Urothelium cell line (cell line): ENCODE results near the gene EPB41.

ENCODE experiments used
- DNase-seq: peaks from one replicate; pipeline ENCODE4 v3.0.0; 2011; ENCODE audit warnings: low spot score, mixed read lengths
- FAIRE-seq: peaks from 2 replicates; lab custom pipeline; 2011; peaks lifted over from hg19 to GRCh38; lab: Jason Lieb, UNC

Gene EPB41

DNA sequence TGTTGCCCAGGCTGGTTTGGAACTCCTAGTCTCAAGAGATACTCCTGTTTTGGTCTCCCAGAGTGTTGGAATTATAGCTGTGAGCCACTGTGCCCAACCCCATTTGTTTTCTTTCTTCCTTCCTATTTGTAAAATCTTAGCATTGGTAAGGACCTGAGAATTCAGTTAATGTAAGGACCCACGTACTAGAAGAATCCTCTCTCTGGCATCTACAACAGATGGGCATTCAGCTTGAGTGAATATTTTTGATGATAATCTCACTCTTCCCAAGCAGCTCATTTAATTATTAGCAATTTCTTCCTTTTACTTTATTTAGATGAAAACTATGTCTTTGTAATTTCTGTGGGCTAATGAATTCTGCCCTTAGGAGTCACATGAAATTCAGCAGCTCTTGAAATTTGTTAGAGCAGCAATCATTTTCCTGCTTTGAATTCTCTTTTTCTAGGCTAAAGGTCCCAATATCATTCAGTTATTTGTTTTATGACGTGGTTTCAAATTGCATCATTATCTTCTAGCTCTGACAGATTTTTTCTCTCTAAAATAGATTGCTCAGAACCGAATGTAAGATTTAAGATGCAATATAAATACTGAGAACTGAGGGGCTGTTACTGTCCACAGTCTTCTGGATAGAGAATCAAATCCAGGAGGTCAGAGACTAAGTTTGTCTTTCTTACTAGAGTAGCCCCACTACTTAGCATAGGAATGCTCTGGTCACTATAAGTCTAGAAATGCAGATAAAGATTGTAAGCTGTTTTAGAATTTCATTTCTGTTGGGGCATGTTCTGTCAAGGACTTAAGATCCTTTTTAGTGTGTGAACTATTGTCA is 59.4 kb downstream of the EPB41 start:
- DNase-seq (no peak), FAIRE-seq (no peak)

DNA sequence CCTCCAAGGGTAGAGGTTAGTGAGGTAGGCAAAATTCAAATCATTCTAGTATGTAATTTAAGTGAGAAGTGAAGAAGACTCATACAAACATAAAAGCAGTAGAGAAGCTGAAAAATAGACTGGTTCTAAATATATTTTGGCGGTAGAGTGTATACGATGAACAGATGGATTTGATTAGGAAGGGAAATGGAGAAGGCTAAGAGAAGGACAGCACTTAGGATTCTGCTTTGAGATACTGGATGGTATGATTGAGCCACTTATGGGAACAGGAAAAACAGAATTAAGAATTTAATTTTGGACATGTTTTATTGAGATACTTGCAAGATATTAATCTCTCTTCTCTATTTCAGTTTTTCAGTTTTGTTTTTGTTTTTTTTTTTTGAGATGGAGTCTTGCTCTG is 60.1 kb downstream of the EPB41 start:
- DNase-seq (no peak), FAIRE-seq (no peak)

DNA sequence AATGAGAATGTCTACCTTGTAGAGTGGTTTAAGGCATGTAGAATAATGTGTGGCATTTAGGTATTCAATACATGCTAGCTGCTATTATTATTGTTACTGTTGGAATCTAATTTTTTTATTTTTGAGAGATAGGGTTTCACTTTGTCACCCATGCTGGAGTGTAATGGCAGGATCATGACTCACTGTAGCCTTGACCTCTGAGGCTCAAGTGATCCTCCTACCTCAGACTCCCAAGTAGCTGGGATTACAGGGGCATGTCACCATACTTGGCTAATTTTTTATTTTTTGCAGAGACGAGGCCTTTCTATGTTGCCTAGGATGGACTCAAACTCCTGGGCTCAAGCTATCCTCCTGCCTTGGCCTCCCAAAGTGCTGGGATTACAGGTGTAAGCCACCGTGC is 61.9 kb downstream of the EPB41 start:
- DNase-seq = no peak
- no peak for FAIRE-seq

DNA sequence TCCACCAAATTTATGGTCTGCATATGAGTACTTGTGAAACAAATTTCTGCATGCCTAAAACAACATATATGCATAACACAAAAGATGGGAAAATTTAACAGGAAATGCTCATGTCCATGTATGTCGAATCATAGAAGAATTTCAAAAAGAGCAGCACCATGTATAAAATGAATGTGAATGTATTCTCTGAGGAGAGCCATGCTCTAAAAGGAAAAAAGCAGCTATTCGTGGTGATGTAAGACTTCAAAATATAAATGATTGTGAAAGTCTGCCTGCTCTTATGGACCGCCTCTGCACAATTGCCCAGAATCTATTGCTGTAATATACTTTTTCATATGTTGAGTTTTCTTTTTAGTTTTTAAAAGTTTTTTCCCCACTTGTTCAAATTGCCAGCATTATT is 66.8 kb downstream of the EPB41 start:
- DNase-seq = no peak

DNA sequence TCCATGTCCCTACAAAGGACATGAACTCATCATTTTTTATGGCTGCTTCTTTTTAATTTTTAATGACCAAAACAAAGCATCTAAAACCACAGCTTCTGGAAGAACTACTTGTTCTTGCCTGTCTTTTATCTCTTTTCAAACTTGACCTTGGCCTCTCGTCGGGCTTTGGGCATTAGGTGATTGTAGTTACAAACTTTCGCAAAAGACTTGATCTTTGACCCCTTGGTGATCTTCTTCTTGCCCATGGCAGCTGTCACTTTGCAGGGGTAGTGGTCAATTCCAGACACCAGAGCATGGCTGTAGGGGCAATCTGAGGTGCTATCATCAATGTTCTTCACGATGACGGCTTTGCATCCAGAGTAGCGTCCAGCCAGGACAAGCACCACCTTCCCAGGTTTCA is 67.8 kb downstream of the EPB41 start:
- FAIRE-seq (no peak), DNase-seq (no peak)

More for the DNA sequence above, 66.8 kb downstream of the EPB41 start:
- FAIRE-seq = no peak

DNA sequence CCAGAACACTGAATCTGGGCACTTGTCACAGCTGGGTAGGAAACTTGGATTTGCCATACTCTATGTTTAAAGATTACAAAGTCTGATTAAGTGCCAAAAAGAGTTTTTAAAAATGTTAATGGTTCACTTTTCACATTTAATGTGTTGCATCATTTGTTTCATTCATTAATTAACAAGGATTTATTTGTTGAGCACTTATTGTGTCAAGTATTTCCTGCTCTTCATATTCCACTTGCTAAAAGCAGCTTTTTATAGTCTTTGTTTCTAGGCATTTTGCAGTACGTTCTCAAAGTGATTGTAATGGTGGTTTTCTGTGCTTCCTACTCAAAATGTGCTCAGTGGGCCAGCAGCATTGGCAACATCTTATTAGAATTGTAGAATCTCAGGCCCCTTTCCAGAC is 68.7 kb downstream of the EPB41 start:
- no peak for DNase-seq

DNA sequence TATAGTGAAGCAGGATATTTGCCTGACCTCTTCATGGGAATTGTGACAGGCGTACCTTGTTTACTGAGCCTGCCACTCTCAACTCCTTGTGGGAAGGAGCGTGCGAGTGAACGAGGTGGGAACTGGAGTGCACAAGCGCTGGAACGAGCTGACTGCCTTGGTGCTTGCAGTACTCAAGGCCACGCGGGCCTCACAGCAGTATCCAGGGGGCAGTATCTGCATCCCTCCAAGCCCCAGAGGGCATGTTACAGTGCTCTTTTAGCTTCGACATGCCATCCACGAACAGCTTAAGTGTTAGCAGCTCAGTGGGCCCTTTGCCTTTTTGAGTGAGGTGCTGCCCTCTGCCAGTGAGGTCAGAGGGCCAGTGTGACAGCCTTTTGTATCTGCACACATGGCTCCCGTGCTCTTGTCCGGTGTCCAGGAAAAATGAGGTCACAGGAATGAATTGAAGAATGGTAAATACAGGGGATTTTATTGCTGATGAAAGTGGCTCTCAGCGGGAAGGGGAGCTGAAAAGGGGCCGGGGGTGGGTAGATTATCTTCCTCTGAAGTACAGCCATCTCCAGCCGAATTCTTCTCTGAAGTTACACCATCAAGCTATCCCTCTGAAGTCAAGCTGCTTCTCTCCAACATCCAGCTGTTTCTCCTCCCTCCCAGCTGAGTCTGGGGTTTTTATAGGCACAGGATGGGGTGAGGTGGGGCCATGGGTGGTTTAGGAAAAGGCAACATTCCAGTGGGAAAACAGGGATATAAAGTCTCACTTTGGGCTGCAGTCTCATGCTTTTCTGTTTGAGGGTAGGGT is 69.3 kb downstream of the EPB41 start:
- DNase-seq = no peak
- no peak for FAIRE-seq

More for the DNA sequence above, 68.7 kb downstream of the EPB41 start:
- FAIRE-seq = no peak

DNA sequence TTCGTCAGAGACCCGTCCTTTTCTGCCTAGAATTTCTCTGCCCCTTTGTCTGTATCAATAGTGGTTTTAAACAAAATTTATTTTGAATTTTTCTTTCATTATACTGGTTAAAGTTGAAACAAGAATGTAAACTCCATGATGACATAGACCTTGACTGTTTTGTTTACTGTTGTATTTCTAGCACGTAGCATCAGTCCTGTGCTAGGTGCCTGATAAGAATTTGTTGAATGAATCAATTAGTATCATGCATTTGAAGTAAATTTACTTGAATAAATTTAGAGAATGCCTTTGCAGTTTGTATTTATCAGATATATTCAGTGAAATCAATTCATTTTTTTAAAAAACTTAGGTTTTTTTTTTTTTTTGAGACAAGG is 69.9 kb downstream of the EPB41 start:
- no peak for DNase-seq
- FAIRE-seq = no peak

DNA sequence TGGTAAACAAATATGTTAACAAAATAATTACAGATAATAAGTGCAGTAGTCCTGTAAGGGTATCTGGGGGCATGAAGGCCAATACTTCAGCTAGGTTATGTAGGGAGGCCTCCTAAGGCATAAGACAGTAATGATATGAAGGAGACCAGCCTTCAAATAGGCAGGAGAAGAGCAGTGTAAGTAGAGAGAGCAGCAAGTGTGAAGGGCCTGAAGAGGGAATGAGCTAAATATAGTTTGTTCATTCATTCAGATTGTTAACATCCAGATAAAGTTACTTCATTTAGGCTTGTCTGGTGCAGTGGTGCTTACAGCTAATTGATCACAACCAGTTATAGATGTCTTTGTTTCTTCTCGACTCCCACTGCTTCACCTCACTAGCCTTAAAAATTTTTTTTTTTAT is 71.1 kb downstream of the EPB41 start:
- DNase-seq (no peak), FAIRE-seq (no peak)

DNA sequence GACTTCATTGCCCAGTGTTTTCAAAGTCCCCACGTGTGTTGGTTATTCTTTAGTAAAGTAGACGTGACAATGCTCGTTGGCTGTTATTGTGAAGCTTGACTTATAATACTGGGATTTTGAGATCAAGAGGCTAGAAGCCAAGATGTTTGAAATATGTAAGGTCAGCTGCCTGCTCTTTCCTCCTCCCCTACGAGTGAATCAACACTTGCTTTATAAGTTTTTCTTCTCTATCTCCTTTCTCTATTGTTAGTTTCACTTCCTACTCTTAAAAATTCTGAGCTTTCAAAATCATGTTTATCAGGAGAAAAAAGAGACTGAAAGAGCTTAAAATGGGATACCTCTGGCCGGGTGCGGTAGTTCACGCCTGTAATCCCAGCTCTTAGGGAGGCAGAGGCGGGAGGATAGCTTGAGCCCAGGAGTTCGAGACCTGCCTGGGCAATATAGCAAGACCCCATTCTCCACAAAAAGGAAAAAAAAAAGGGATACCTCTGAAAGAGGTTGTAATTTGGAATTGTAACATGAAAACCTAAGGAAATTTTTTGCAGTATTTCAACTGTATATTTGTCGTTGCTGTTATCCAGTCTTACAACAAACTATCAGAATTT is 72.0 kb downstream of the EPB41 start:
- DNase-seq (no peak), FAIRE-seq (no peak)

DNA sequence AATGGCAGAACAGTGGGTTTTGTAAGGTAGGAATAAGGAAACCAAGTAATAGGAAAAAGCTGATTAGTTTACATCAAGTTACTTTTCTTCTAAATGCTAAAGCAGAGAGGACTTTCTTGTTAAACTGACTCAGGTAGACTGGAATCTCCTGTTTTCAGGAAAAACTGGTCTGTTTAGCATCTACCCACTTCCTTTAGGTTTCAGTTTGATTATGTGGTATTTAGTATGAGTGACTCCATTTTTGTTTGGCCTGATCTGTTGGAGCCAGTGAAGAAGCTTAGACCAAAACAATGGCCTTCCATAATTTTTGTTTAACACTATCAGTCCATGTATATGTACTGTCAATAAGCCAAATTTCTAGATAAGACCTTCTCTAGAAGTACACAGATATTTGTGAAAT is 88.4 kb downstream of the EPB41 start:
- DNase-seq = no peak

DNA sequence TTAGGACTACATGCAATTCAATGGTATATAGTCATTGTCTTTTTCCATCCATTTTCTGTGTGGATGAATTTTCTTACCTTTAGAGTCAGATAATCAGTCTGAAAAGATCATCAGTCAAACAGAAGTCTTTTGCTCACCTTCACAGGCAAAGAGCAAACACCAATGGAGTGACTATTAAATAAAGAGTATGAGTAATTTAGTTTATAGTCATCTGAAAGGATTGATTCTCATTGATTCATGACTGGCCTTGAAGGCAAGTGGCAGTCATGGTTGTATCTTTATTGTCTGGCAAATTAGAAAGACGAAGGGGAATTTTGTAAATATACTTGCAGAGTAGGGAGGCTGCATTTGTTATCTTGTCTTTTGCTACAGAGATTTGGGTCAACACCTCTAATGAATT is 89.9 kb downstream of the EPB41 start:
- FAIRE-seq (no peak), DNase-seq (no peak)

More for the DNA sequence above, 88.4 kb downstream of the EPB41 start:
- no peak for FAIRE-seq

DNA sequence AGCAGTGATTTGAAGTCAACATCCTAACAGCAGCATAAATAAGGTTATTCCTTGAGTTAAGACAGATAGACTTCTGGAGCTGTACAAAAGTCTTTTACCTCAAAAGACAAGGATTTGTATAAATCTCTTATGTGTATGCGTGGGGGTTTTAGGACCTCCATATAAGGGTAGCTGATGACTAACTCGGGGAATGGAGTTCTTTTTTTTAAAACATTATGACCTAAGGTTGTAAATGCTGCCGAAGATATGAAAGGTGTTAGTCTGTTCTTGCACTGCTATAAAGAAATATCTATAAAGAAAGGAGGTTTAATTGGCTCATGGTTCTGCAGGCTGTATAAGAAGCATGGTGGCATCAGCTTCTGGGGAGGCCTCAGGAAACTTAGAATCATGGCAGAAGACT is 90.4 kb downstream of the EPB41 start:
- no peak for FAIRE-seq

DNA sequence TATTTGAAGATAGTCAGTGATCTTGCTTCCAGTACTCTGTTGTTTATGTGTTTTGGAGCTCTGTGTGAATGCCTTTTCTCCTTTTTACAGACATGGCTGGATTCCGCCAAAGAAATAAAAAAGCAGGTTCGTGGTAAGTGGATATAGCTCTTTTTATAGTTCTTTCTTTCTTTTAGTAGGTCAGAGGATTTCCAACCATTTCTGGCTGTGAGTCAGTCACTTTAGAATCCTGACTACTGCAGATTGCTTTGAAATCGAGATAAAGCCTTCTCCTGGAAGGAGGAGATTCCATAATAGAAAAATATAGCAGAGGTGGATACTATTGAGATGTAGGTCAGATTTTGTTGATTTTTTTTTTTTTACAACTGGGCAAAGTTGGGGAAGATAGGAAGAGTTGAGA is 97.4 kb downstream of the EPB41 start:
- FAIRE-seq (no peak), DNase-seq (no peak)

More for the DNA sequence above, 90.4 kb downstream of the EPB41 start:
- DNase-seq = no peak

DNA sequence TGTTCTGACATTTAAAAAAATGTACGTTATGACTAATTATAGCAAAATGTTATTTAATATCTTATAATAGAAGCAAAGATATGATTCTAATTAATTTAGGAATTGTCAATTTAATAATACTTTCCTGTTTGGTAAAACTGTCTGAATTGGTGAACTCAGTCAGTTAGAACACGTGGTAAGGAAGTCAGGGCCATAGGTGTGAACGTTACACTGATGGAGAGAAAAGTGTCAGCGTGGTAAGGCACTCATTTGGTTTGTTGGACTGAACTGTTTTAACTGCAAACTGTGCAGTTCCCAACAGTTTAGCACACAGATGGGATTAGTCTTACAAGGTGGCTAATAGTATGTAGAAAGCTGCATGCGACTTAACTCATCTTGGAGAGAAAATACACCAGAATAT is 102.9 kb downstream of the EPB41 start:
- FAIRE-seq = no peak
- DNase-seq = no peak

DNA sequence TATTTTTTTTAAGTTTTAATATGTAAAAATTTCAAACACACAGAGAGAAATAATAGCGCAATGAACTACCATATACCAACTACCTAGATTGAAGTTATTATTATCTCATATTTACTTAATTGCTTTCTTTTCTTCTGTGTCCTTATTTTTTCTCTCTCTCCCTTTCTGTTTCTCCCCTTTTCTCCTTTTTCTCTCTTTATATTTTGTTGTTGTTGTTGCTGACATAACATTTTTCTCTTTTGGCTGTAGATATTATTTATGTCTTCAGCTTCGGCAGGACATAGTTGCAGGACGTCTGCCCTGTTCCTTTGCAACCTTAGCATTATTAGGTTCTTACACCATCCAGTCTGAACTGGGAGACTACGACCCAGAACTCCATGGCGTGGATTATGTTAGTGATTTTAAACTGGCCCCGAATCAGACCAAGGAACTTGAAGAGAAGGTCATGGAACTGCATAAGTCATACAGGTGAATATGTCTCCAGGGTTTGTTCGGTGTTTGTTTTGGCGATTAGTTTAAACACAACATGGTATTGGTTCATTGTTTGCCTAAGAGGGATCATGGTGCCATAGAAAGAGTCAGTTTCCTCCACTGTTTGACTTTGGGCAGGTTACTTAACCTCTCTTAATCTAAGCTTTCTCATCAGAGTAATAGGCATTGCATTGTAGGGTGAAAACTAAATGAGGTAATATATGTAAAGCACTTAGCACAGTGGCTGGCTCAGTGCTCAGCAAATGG is 103.8 kb downstream of the EPB41 start:
- FAIRE-seq (no peak), DNase-seq (no peak)

DNA sequence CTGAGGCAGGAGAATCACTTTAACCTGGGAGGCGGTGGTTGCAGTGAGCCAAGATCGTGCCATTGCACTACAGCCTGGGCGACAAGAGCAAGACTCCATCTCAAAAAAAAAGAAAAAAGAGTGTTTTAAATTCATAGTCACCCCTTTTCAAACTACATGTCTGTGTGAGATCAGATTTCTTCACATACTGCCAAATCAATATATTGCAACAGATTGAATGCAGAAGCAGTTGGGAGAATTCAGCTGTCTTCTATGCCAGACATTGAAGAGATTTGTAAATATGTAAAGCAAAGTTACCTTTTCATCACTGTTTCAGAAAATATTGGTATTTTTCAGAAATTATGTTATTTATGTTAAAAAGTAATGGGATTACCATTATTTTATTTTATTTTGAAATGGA is 108.3 kb downstream of the EPB41 start:
- no peak for FAIRE-seq
- no peak for DNase-seq

DNA sequence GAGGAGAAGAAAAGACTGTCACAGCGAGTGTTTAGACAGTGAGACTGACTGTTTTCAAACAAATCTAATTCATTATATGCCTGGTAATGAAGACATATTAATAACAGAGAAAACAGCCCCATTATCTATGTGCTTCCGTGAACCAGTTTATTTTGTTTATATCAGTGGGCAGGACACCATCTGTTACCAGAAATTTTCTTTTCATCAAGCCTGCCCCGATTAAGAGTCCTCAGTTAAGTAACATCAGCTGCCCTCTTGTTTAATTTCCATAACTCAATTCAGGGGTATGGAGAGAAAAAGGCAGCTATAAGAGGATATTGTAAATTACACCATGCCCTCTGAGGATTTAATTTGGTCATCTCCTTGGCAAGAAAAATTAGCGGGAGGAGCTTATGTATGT is 115.3 kb downstream of the EPB41 start:
- no peak for FAIRE-seq
- DNase-seq = no peak

DNA sequence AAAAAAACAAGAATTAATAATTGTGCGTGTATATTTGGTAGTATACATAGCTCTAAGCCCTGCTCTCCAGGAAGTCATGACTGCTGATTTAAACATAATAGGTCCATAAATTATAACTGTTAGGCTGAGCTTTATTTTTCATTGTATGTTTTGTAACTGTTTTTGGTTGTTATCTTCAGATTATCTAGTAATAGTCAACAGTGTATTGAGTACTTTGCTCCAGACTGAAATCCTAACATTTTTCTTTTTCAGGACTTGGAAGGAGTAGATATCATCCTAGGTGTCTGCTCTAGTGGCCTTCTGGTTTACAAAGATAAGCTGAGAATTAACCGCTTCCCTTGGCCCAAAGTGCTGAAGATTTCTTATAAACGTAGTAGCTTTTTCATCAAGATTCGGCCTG is 118.5 kb downstream of the EPB41 start:
- no peak for DNase-seq
- FAIRE-seq = no peak

DNA sequence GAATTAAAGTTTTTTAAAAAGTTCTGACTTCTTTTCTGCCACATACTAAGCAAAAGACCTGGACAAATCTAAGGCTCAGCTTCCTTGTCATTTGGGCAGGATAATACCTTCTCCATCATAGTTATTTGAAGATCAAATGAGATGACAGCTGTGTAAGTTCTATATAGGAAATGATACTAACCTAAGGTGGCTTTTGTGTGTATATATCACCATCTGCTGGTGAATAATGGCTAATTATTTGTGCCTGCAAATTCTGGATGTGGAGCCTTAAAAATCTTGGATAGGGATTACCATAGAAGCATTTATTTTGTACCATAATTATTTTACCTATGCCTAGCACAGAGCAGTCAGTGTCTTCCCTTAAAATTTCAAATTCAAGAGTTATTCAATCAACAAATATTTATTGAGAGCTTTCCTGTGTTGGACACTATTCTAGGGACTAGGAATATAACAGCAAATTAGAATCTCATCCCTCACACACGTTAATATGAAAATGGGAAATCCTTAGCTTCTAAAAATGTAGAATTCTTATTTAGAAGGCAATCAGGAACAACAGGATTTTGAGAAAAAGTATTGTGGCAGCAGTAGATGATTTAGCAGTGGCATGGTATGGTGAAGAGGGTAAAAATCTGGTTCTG is 119.6 kb downstream of the EPB41 start:
- FAIRE-seq (no peak), DNase-seq (peak; percentile 29)
